ENCODE data around the gene PTPRJ. TPM values are rescaled to one million over a fixed set of nuclear protein-coding genes. Genes with fewer than 3 reads are reported as not detected.
A peak's percentile ranks its signal among the peaks of the same experiment; 100 is the strongest.

The PTPRJ gene
- polyA plus RNA-seq, 1 donor from 2014 or later, result 8.6 TPM

GRCh38 chr11:48025293-48025983, 45.1 kb downstream of the PTPRJ start:
- Histone ChIP-seq H3K27ac (ENCODE audit: low read length) (peak overlapping the region; percentile 70), H3K9ac (ENCODE audit: low read length) (peak overlapping the region; percentile 41), H3K27me3 (ENCODE audit: insufficient read depth, low read depth, low read length) (no peaks in the 10 kb centered on the region), H3F3A (ENCODE audit: insufficient read depth, low read length, poor library complexity, severe bottlenecking) (no peaks in the 10 kb centered on the region), H3K9me3 (ENCODE audit: low read length) (no peaks in the 10 kb centered on the region), H2AFZ (ENCODE audit: low read depth, low read length) (no peak overlapping the region), H3K9me2 (ENCODE audit: insufficient read depth, low read length) (no peaks in the 10 kb centered on the region), H3K4me2 (ENCODE audit: low read length) (peak overlapping the region; percentile 25), H3K79me2 (replicated peaks; ENCODE audit: insufficient read depth, low read length) (peaks cover 6% of the 10 kb centered on the region), H4K20me1 (ENCODE audit: insufficient read depth) (no peaks in the 10 kb centered on the region), H3K36me3 (ENCODE audit: insufficient read depth, low read length) (no peaks in the 10 kb centered on the region), H3K4me3 (ENCODE audit: low read length) (no peak overlapping the region)
- TF ChIP-seq EP300 (conservative IDR thresholded peaks at IDR 0.05; ENCODE audit: poor library complexity, severe bottlenecking) (no peak), REST (IDR thresholded peaks at IDR 0.05; ENCODE audit: borderline replicate concordance) (no peak), POLR2AphosphoS5 (IDR thresholded peaks at IDR 0.05) (no peak), RAD21 (conservative IDR thresholded peaks at IDR 0.05) (no peak), EZH2 (IDR thresholded peaks at IDR 0.05; ENCODE audit: borderline replicate concordance, insufficient read depth, low read length, poor library complexity, severe bottlenecking) (no peak), TAF1 (IDR thresholded peaks at IDR 0.05; ENCODE audit: low read depth) (no peak), MXI1 (conservative IDR thresholded peaks at IDR 0.05; ENCODE audit: poor library complexity, severe bottlenecking) (no peak), CTCF (IDR thresholded peaks at IDR 0.05; ENCODE audit: poor library complexity, severe bottlenecking) (no peak)

GRCh38 chr11:48025984-48026340, 45.6 kb downstream of the PTPRJ start:
- no peaks in the 10 kb centered on the region for H3K9me3 ChIP-seq (ENCODE audit: low read length)
- no peaks in the 10 kb centered on the region for H4K20me1 ChIP-seq (ENCODE audit: insufficient read depth)
- H3K27ac ChIP-seq (ENCODE audit: low read length), result no peak overlapping the region
- no peak overlapping the region for H3K4me2 ChIP-seq (ENCODE audit: low read length)
- TF ChIP-seq EP300 (conservative IDR thresholded peaks at IDR 0.05; ENCODE audit: poor library complexity, severe bottlenecking) (no peak), POLR2AphosphoS5 (IDR thresholded peaks at IDR 0.05) (no peak)
- H3K27me3 ChIP-seq (ENCODE audit: insufficient read depth, low read depth, low read length), result no peaks in the 10 kb centered on the region
- no peaks in the 10 kb centered on the region for H3K36me3 ChIP-seq (ENCODE audit: insufficient read depth, low read length)
- peaks cover 6% of the 10 kb centered on the region for H3K79me2 ChIP-seq (replicated peaks; ENCODE audit: insufficient read depth, low read length)
- no peak overlapping the region for H2AFZ ChIP-seq (ENCODE audit: low read depth, low read length)
- no peak overlapping the region for H3K9ac ChIP-seq (ENCODE audit: low read length)
- H3K9me2 ChIP-seq (ENCODE audit: insufficient read depth, low read length), result no peaks in the 10 kb centered on the region
- H3F3A ChIP-seq (ENCODE audit: insufficient read depth, low read length, poor library complexity, severe bottlenecking), result no peaks in the 10 kb centered on the region
- no peak overlapping the region for H3K4me3 ChIP-seq (ENCODE audit: low read length)
